ENCODE data around the gene MYBPC3.

Gene MYBPC3

DNA sequence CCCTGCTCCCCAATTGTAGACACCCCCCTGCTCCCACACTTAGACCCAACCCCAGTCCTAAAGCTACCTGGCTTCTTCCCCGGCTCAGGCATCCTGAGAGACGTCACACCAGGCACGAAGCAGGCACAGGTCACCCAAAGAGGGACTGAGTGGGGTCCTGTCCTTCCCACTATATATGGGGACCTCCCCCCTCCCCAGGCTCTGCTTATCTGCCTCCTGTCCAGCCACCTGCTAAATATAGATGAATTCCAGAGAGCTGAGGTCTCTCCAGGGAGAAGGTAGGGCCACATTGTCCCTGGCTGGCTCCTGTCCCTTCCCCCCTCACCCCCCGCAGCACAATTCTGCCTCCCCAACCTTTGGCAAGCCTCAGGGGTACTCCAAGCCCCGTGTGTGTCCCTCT lies at the start of gene MYBPC3:
MYBPC3 (minus strand) TSS at position 147 of the 400 bp plus-strand sequence; CDS start at position 92, 55 bp downstream.
- H3K4me3 ChIP-seq (ENCODE audit: low read depth, low read length): no peak within 1 kb of the TSS

GRCh38 chr11:47400768-47401279 lies 48.3 kb upstream of the MYBPC3 start:
- H3K4me3 ChIP-seq (ENCODE audit: low read depth, low read length): peak overlapping the region; percentile 30

DNA sequence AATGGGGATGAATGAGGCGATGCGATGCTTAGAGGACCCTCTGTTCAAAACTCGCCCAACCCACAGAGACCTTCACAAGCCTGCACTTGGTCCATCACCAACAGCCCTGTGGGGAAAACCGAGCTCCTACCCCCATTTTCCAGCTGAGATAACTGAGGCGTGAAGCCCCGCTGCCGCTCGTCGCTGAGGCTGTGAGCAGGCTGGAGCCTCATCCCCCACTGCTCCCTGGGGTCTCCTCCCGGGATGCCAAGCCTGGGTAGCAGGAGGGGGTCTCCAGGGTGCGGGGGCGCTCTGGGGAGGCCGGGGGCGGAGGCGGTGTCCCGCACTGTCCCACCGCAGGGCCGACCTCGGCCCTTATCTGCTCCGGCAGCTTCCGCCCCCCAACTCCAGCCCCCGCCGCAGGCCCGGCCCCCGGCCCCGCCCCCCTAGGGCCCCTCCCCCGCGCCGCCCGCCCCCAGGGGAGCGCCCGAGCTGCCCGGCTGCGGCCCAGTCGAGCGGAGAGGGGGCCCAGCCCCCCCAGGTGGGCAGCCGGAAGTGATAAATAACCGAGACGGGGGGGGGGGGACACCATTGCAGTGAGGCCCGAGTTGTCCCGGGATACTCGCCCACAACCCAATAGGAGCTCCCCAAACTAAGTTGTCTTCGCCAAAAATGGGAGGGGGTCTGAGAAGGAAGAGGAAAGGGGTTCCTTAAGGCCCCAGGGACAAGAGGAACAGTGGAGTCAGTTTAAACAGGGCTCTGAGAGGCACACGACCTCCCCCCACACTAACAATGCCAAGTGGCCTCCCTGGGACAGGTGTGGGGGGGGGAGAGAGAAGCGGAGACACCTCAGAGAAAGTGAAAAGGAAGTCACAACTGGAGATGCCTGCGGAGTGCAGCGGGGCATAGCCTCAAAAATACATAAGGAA lies 47.6 kb upstream of the MYBPC3 start:
- H3K4me3 ChIP-seq (ENCODE audit: low read depth, low read length): peak overlapping the region; percentile 37

- H3K4me3 ChIP-seq (ENCODE audit: low read depth, low read length): no peak overlapping the region
These were observed 46.0 kb upstream of the MYBPC3 start for GRCh38 chr11:47398551-47398950.

- H3K4me3 ChIP-seq (ENCODE audit: low read depth, low read length): no peak overlapping the region
These were observed 45.5 kb upstream of the MYBPC3 start for GRCh38 chr11:47398011-47398410.

DNA sequence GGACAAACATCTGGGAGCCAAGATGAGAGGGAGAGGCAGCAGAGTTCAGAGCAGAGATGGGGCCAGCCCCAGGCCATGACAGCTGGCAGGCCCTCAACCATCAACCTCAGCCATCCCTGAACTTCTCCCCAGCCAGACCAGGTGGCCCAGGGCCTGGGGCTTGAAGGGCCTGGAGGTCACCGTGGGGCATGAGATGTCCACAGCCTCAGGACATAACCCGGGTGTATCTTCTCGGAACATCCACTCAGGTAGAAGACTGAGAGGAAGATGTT lies 43.5 kb upstream of the MYBPC3 start:
- H3K4me3 ChIP-seq (ENCODE audit: low read depth, low read length): no peak overlapping the region

- no peak overlapping the region for H3K4me3 ChIP-seq (ENCODE audit: low read depth, low read length)
These were observed 42.9 kb upstream of the MYBPC3 start for GRCh38 chr11:47395223-47396048.

- no peak overlapping the region for H3K4me3 ChIP-seq (ENCODE audit: low read depth, low read length)
These were observed 42.1 kb upstream of the MYBPC3 start for GRCh38 chr11:47394322-47395222.

- H3K4me3 ChIP-seq (ENCODE audit: low read depth, low read length): no peak overlapping the region
These were observed 41.5 kb upstream of the MYBPC3 start for GRCh38 chr11:47394050-47394321.

DNA sequence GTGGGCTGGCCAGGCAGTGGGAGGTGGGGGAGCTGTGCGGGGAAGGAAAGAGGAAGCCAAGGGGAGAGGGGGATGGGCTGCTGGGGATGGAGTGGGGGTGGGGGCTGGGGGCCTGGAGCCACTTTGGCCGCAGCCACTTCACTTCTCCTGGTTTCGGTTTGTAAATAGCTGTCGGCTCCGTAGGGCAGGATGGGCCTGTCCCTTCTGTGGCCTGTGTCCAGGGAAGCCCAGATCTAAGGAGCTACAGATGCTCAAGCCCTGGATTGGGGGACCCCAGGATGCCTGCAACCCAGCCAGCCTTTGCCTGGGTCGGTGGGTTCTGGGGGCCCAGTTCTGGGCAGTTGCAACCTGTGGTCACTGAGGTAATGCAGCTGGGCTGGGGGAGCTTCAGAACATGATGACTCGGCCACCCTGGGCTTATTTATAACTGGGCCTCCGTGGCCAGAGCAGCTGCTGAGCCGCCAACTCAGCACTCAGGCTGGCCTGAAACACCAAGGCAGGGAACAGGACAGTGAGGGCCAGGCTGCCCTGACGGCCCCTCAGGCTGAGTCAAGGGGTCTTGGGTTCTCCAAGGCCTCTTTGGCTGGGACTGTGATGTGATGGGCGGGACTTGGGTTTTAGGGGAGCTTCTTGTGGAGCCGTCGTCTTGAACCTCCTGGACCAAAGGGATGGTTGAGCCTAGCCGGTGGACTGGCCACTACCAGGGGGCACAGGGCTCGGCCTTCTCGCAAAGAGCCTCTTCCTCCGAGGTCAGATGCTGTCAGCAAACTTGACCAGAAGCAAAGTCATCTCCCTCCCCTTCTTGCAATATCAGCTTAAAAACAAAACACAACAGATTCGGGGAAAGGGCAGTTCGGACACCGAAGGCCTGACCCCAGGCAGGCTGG lies 40.9 kb upstream of the MYBPC3 start:
- no peak overlapping the region for H3K4me3 ChIP-seq (ENCODE audit: low read depth, low read length)

GRCh38 chr11:47392546-47393162 lies 40.2 kb upstream of the MYBPC3 start:
- H3K4me3 ChIP-seq (ENCODE audit: low read depth, low read length): no peak overlapping the region

GRCh38 chr11:47391711-47392432 lies 39.4 kb upstream of the MYBPC3 start:
- H3K4me3 ChIP-seq (ENCODE audit: low read depth, low read length): no peak overlapping the region

- H3K4me3 ChIP-seq (ENCODE audit: low read depth, low read length): no peak overlapping the region
These were observed 38.6 kb upstream of the MYBPC3 start for GRCh38 chr11:47391077-47391583.

DNA sequence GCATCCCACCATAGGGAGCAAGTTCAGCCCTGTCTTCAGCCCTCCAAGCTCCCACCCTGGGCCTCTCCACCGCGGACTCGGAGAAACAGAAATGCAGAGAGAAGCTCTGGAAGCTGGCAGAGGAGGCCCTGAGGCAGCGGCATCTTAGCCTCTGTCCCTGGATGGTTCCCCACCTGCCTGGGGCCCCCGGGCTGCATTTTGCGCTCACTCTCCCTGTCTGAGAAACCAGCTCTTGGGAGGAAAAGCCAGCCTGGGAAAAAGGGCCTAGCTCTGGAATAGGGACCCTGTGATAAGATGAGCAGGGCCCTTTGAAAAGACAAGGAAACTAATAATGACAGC lies 37.9 kb upstream of the MYBPC3 start:
- no peak overlapping the region for H3K4me3 ChIP-seq (ENCODE audit: low read depth, low read length)

DNA sequence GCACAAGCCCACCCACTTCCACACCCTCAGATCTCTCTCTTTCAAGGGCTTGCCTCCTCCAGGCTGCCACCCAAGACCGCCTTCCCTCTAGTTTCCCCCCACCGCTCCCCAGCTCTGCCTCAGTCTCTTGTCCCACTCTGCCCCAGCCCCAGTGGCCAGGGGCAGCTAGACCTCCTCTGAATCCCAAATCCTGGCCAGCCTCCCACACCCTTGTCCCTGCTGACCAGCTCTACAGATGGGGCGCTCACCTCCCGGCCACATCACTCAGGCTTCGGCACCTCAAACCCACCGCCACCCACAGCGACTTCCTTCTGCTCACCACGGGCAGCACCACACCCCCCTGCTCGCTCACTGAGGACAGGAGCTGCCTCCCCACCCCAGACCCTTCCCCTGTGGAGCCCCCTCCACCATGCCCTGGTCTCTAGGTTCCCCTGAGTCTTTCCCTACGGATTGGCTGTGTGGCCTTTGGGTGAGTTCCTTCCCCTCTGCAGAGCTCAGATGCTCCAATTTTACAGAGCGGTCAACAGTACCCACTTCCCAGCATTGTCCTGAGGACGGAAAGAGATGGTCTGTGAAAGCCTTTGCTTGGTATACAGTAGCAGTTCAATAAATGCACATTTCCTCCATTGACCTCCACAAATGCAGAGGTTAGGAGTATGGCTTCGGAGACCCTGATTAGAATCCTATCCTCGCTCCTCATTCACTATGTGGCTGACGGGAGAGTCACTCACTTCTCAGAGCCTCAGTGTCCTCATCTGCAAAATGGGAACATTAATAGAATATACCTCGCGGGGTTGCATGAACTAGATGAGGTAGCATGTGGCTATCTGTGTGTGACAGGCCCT lies 37.3 kb upstream of the MYBPC3 start:
- no peak overlapping the region for H3K4me3 ChIP-seq (ENCODE audit: low read depth, low read length)

- H3K4me3 ChIP-seq (ENCODE audit: low read depth, low read length): no peak overlapping the region
These were observed 36.4 kb upstream of the MYBPC3 start for GRCh38 chr11:47388697-47389576.
